Heart right ventricle (tissue), 16 donors: ENCODE measurements around the gene CDIPT. TPM values are rescaled to one million over a fixed set of nuclear protein-coding genes. Genes with fewer than 3 reads are reported as not detected.
"Not testable (repeated sequence)": the region's sequence is repeated elsewhere in the genome, so short reads cannot be mapped to it uniquely, and the experiment has no call there.

ENCODE experiments used
- ATAC-seq, 8 donors: fragments of 200-7000 bp; cut with Tn5 transposase; one replicate each; pipeline ENCODE4 v1.9.1; 2020; ENCODE audit warnings: mild to moderate bottlenecking in 8 of 8, moderate library complexity in 8 of 8, moderate number of reproducible peaks in 1 of 8
- DNase-seq, 2 donors: peaks; one replicate each; pipeline ENCODE4 v3.0.0-alpha.2; 2020
- H3K27ac ChIP-seq, 10 donors: fragments of 200-600 bp; sonication (generic) in 2 of 10; one replicate each; pipeline versions ENCODE4 v1.5.0 to v1.8.0; 2020 to 2022; ENCODE audit warnings: mild to moderate bottlenecking in 3 of 10
- H3K27me3 ChIP-seq, 7 donors: fragments of 200-600 bp; one replicate each; pipeline ENCODE4 v1.8.0; 2021 to 2022; ENCODE audit warnings: mild to moderate bottlenecking in 2 of 7
- H3K36me3 ChIP-seq, 9 donors: fragments of 200-600 bp; sonication (generic) in 1 of 9; one replicate each; pipeline versions ENCODE4 v1.5.0 to v1.8.0; 2020 to 2022; ENCODE audit warnings: mild to moderate bottlenecking in 2 of 9
- H3K4me1 ChIP-seq, 9 donors: fragments of 200-600 bp; sonication (generic) in 1 of 9; one replicate each; pipeline versions ENCODE4 v1.5.0 to v1.8.0; 2020 to 2022; ENCODE audit warnings: mild to moderate bottlenecking in 4 of 9
- H3K4me3 ChIP-seq, 10 donors: fragments of 200-600 bp; sonication (generic) in 2 of 10; one replicate each; pipeline versions ENCODE4 v1.5.0 to v1.8.0; 2020 to 2022; ENCODE audit warnings: mild to moderate bottlenecking in 7 of 10, moderate library complexity in 2 of 10
- H3K9me3 ChIP-seq, 11 donors: fragments of 200-600 bp in 10 of 11; sonication (generic) in 2 of 11; one replicate each; pipeline versions ENCODE4 v1.5.0 to v1.8.0; 2013 to 2022; ENCODE audit warnings: mild to moderate bottlenecking in 2 of 11, control low read depth in 1 of 11, moderate library complexity in 1 of 11
- WGBS, 2 donors: extraction: QIAGEN DNeasy Blood & Tissue Kit; methylation state at CpG; one replicate each; pipeline ENCODE4 v1.1.7; 2013; ENCODE audit warnings: inconsistent platforms in 1 of 2; 5-methylcytosine and 5-hydroxymethylcytosine counted together
- intact Hi-C, 10 donors: fragments of 100-400 bp; cut with DNase I; formaldehyde crosslinking; loops; one replicate each; pipeline versions ENCODE4 v1.11.1 to v1.14.2; 2022
- polyA plus RNA-seq, 2 donors: library from polyadenylated mRNA; stranded (reverse); fragments of 200-250 nt; gene quantifications; one replicate each; pipeline ENCODE4 v1.2.3, GENCODE V29; 2013
- total RNA-seq, 10 donors: library from RNA; stranded (reverse); fragmentation: NEBNext Ultra II Directional in 3 of 10; extraction: Animal tissue kit (Norgen Biotek cat#: 25700) in 3 of 10; gene quantifications; one replicate each; pipeline versions ENCODE4 v1.2.1 to v1.2.4, GENCODE V29; 2021 to 2023
- TF ChIP-seq, protein P1 (sequence below), 9 donors: fragments of 200-600 bp; sonication (generic) in 2 of 9; IDR thresholded peaks; one replicate each; pipeline versions ENCODE4 v1.5.0 to v1.8.0; 2021 to 2022; ENCODE audit warnings: antibody characterized with exemption in 9 of 9, mild to moderate bottlenecking in 5 of 9, moderate library complexity in 1 of 9
- donor health status: Arrhythmogenic right ventricular cardiomyopathy.
- donor health status: ischemic (EF 13 %, LVEDD 7.1; RV severe dilation, severe dysfunction).
- donor health status: healthy with polysubstance abuse.
- donor health status: DM: no; HTN: yes; CAD: no.
- donor health status: DM: no; HTN: no; CAD: no.
- donor health status: ischemic (EF 25% LVEDD 6.9; RV normal size, moderate dysfunction).
- donor health status: ischemic (EF 25% LVEDD 5.7; RV mildly dilated, moderate dysfunction).
- donor health status: healthy.
- donor health status: DM: yes; HTN: yes; CAD: no.
- donor health status: Ischemic cardiomyopathy.
- donor health status: ischemic (EF 35%, LVEDD 5.7; RV mildly dilated, moderate dysfunction).
- donor health status: nonischemic (EF 11% LVEDD 7.7; RV severe dilation, severe dysfunction).
- donor health status: DM: yes; HTN: yes; CAD: no.
- donor health status: PGD.
- donor health status: ischemic (EF 29% LVEDD 5.4; RV normal size, mild dysfunction).
- donor health status: nonischemic (EF 23%, LVEDD 6.1; RV moderate dilation, normal function).

Gene CDIPT
- total and polyA plus RNA-seq, 12 donors: 55.1 to 99.6 (median 72.7) TPM

DNA sequence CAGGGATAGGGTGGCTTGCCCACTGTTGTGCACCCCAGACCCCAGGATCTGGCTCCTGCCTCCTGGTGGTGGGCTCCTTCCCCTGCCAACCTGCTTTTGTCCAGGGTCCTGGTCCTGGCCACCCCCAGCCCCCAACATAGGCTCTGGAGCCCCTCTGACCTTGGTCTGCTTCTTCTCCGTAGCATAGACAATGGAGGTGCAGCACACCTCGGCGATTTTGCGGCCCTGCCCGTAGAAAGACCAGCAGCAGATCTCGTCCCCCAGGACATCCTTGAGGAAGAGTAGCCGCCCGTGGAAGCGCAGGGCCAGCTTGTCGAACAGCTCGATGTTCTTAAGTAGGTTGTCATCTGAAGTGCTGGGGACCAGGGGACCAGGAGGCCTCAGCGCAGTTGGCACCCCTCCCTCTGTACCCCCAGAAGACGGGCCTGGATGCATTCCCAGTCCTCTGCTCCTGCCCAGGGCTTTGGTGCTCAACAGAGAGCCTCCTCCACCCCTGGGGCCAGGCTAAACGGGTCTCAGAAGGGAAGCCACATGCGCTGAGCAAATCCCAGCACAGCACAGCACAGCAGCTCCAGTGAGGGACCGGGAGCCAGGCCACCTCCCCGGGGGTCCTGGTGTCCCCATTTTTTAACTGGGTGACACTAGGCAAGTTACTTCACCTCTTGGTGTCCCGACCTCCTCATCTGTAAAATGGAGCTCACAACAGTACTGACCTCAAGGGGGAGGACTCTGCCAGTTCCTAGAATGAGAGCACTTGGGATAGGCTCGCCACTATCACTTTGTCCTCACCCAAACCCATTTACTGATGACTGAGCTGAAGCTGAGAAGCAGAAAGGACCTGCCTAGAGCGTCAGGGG, 48.0 kb upstream of the CDIPT start:
- Histone ChIP-seq H3K9me3 (no peaks in the 10 kb centered on the region), H3K36me3 (peaks cover 0 to 36% (median 0%) of the 10 kb centered on the region in 9 donors), H3K4me3 (no peak overlapping the region), H3K27me3 (no peaks in the 10 kb centered on the region), H3K27ac (no peak overlapping the region), H3K4me1 (no peaks in the 10 kb centered on the region)
- intact Hi-C loops: no loop called here
- no peak for DNase-seq
- TF ChIP-seq, protein P1, sequence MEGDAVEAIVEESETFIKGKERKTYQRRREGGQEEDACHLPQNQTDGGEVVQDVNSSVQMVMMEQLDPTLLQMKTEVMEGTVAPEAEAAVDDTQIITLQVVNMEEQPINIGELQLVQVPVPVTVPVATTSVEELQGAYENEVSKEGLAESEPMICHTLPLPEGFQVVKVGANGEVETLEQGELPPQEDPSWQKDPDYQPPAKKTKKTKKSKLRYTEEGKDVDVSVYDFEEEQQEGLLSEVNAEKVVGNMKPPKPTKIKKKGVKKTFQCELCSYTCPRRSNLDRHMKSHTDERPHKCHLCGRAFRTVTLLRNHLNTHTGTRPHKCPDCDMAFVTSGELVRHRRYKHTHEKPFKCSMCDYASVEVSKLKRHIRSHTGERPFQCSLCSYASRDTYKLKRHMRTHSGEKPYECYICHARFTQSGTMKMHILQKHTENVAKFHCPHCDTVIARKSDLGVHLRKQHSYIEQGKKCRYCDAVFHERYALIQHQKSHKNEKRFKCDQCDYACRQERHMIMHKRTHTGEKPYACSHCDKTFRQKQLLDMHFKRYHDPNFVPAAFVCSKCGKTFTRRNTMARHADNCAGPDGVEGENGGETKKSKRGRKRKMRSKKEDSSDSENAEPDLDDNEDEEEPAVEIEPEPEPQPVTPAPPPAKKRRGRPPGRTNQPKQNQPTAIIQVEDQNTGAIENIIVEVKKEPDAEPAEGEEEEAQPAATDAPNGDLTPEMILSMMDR (IDR thresholded peaks at IDR 0.05): no peak
- WGBS, 2 donors: 86 to 87% methylated on average over 20 of the region's 20 CpGs
- peak in 1 of 8 donors; percentile 8 for ATAC-seq

DNA sequence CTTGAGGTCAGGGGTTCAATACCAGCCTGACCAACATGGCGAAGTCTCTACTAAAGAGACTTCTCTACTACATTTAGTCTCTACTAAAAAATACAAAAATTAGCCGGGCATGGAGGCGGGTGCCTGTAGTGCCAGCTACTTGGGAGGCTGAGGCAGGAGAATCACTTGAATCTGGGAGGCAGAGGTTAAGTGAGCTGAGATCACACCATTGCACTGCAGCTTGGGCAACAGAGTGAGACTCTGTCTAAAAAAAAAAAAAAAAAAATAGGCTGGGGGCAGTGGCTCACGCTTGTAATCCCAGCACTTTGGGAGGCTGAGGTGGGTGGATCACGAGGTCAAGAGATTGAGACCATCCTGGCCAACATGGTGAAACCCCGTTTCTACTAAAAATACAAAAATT, 46.8 kb upstream of the CDIPT start:
- H3K4me3 ChIP-seq, H3K4me1 ChIP-seq, H3K9me3 ChIP-seq, DNase-seq, H3K27me3 ChIP-seq, ATAC-seq, intact Hi-C loops, H3K27ac ChIP-seq: not testable (repeated sequence)
- peaks cover 0 to 27% (median 0%) of the 10 kb centered on the region in 9 donors for H3K36me3 ChIP-seq
- 94 to 95% methylated on average over 6 of the region's 6 CpGs for WGBS, 2 donors

- Histone ChIP-seq H3K4me3 (no peak overlapping the region), H3K4me1 (no peaks in the 10 kb centered on the region), H3K9me3 (no peaks in the 10 kb centered on the region), H3K27ac (no peak overlapping the region), H3K36me3 (peaks cover 0 to 22% (median 0%) of the 10 kb centered on the region in 9 donors), H3K27me3 (no peaks in the 10 kb centered on the region)
- intact Hi-C loops: no loop called here
- WGBS, 2 donors: 76 to 77% methylated on average over 2 of the region's 2 CpGs
- DNase-seq: no peak
- no peak for ATAC-seq
- TF ChIP-seq, protein P1 (IDR thresholded peaks at IDR 0.05): no peak
Measured at GRCh38 chr16:29909391-29909790, 46.4 kb upstream of the CDIPT start.

GRCh38 chr16:29908719-29909220, 45.7 kb upstream of the CDIPT start:
- Histone ChIP-seq H3K4me1 (no peaks in the 10 kb centered on the region), H3K4me3 (no peak overlapping the region), H3K36me3 (peaks cover 0 to 18% (median 0%) of the 10 kb centered on the region in 9 donors), H3K9me3 (no peaks in the 10 kb centered on the region), H3K27me3 (no peaks in the 10 kb centered on the region), H3K27ac (no peak overlapping the region)
- TF ChIP-seq, protein P1 (IDR thresholded peaks at IDR 0.05): no peak
- DNase-seq (no peak), ATAC-seq (no peak)
- intact Hi-C loops: no loop called here
- WGBS, 2 donors: 74 to 84% methylated on average over 2 of the region's 2 CpGs

DNA sequence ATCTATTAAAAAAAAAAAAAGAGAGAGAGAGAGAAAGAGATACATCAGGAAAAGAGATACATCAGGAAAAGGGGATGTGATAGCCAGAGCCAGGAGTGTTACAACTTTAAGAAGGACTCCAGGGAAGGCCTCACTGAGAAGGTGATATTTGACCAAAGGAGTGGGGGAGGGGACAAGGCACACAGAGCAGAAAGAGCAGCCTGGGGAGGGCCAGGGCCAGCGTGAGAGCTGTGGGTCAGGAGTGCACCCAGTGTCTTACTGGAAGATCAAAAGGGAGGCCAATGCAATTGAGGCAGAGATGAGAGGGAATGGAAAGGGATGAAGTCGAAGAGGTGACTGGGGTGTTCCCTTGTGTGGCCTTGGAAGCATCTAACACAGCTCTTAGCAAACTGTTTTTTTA, 44.9 kb upstream of the CDIPT start:
- Histone ChIP-seq H3K27ac (no peak overlapping the region), H3K9me3 (no peaks in the 10 kb centered on the region), H3K36me3 (peaks cover 0 to 11% (median 0%) of the 10 kb centered on the region in 9 donors), H3K27me3 (no peaks in the 10 kb centered on the region), H3K4me1 (no peaks in the 10 kb centered on the region), H3K4me3 (no peak overlapping the region)
- intact Hi-C loops: no loop called here
- DNase-seq (no peak), ATAC-seq (no peak)
- 65 to 74% methylated on average over 2 of the region's 2 CpGs for WGBS, 2 donors
- TF ChIP-seq, protein P1 (IDR thresholded peaks at IDR 0.05): no peak
